Fibroblast of skin of left biceps (primary cell): Measurements from ENCODE around the gene SH3BP5L.
"Not testable (repeated sequence)": the region's sequence is repeated elsewhere in the genome, so short reads cannot be mapped to it uniquely, and the experiment has no call there.

Experiments used
- DNase-seq, 2 experiments: peaks; one replicate each; pipeline ENCODE4 v3.0.0-alpha.2; 2013; ENCODE audit warnings: low read depth in 2 of 2

SH3BP5L gene

DNA sequence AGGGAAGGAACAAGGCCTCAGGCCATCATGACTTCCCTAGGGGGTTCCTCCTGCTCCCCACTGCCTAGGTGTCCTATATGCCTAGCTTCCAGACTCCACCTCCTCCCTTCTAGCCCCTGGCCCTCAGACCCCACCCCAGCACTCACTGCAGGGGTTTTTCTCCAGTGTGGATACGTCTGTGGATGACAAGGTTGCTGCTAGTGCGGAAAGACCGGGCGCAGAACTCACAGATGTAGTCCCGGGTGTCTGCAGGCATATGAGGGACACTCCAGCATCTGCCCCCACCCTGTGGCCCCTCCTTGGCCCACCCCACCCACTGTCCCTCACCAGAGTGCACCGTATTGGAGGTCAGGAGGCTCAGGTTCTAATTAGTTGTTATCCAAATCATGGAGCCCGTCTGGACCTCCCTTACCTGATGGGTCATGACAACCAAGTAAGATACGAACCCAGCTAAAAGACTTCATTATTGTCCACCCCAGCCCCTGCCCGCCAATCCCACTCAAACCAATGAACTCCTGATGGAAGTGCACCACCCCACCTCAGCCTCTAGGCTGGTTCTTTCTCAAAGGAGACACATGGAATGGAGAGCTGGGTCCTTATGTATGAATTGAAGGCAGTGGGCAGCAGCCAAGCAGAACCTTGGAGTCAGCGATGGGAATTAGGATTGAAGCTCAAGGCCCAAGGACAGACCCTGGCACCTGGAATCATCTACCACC is 25.0 kb upstream of the SH3BP5L start:
- no peak for DNase-seq

DNA sequence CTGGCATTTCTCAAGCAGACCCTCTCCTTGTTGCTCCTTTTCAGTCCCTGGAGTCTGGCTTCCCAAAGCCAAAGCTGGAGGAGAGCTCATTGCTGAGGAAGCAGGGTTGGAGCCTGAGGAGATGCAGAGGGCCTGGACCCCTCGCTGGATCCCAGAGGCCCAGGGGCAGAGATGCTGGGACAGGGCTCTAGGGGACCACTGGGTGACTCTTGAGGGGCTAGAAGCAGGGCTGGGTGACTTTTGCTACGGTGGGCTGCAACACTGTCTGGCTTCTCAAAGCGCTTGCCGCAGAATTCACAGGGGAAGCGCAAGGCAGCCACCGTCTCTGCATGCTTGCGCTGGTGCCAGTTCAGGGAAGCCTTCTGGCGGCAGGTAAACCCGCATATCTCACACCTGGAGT is 24.4 kb upstream of the SH3BP5L start:
- no peak for DNase-seq

DNA sequence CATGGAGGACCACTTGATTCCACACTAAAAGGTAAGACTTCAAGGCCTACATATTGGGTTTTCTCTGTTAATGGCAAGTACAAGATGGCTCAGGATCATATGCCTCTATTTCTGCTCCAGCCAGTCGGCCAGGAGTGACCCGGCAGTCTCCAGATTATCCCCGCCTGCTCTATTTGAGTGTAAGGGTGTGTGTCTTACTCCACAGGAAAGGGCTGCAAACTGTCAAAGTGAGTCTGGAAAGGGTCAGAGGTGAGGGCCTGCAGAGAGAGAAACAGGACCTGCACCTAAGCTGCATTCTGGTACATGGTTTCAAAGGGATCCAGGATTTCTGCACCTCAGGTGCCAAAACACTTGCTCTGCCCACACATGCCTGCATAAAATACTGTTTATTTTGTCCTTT is 23.9 kb upstream of the SH3BP5L start:
- DNase-seq = no peak

DNA sequence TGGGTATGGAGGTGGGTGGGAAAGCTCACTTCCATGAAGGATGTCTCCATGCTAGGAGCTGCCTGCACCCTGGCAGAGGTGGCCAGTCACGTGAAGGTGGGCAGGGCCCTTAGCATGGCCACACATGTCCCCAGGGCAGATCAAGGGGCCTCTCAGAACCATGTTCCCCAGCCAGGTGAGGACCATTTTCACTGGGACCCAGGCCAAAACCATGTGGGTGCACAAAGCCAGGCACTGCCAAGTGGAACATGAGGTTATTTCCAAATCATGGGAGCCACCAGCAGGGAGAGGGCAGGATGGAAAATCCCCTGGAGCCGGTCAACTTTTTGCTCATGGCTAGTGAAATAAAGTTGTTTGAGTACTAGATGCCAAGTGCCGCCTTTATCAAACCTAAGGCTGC is 23.4 kb upstream of the SH3BP5L start:
- DNase-seq = no peak

DNA sequence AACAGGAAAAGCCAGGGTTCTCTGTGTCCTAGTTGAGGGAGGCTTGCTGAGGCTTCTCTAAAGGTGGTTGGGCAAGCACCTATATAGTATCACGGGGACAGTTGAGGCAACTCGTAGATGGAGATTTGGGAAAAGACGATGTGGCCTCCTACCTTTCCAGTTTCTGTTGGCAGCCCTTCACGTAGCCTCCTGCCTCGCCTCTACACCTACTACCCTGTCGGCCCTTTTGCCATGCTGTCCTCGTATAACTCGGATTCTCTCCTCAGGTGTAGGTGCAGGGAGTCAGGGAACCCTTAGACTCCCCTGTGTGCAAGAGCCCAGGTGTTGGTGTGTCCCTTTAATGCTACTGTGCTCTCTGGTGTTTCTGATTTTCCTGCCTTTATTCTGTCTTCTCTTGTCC is 22.9 kb upstream of the SH3BP5L start:
- no peak for DNase-seq

DNA sequence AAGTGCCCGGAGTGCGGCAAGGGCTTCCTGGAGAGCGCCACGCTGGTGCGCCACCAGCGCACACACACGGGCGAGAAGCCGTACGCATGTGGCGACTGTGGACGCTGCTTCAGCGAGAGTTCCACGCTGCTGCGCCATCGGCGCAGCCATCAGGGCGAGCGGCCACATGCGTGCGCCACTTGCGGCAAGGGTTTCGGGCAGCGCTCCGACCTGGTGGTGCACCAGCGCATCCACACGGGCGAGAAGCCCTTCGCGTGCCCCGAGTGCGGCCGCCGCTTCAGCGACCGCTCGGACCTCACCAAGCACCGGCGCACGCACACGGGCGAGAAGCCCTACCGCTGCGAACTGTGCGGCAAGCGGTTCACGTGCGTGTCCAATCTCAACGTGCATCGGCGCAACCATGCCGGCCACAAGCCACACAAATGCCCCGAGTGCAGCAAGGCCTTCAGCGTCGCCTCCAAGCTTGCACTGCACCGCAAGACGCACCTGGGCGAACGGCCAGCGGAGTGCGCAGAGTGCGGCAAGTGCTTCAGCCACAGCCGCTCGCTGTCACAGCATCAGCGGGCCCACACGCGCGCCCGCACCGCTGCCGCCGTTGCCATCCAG is 22.3 kb upstream of the SH3BP5L start:
- no peak for DNase-seq

DNA sequence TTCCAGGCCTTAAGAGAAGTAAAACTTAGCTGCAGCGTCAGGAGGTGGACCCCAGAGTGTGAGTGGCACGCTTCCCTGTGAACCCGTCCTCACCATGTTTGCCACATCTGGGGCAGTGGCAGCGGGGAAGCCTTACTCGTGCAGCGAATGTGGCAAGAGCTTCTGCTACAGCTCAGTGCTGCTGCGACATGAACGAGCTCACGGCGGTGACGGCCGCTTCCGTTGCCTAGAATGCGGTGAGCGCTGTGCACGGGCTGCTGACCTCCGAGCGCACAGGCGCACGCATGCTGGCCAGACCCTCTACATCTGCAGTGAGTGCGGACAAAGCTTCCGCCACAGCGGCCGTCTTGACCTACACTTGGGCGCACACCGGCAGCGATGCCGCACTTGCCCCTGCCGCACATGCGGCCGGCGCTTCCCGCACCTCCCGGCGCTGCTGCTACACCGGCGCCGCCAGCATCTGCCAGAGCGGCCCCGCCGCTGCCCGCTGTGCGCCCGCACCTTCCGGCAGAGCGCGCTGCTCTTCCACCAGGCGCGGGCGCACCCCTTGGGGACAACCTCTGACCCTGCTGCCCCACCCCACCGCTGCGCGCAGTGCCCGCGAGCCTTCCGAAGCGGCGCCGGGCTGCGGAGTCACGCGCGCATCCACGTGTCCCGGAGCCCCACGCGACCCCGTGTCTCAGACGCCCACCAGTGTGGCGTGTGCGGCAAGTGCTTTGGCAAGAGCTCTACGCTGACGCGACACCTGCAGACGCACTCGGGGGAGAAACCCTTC is 21.7 kb upstream of the SH3BP5L start:
- no peak for DNase-seq

DNA sequence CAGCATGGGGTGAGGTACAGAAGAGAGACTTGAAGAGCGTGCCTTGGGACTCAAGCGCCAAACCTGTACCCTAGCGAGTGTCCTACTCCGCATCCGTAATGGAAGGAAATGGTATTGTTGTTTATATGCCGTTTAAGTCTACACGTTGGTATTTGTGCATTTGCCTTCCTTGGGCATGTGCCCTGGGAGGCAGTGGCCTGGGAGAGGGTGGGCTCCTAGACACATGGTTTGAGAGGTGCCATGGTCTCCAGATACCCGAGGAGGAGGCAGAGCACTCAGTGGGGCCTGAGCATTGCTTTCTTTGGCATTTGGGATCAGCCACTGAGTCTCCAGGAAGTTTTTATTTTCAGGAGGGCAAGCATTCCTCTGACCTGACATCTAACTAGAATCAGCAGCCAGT is 18.8 kb upstream of the SH3BP5L start:
- no peak for DNase-seq

DNA sequence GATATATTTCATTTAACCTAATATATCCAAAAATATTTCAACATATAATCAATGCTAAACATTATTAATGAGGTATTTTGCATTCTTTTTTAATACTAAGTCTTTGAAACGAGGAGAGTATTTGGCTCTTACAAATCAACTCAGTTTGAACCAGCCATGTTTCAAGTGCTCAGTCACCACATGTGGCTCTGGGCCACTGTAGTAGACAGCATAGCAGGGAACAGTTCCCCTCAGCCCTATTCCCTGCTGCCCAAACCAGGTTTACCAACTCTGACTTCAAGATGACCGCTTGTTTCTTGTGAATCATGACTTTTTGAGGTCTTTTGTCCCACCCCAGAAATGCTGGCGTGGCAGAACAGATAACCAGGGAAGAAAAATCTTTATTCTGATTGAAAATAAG is 18.0 kb upstream of the SH3BP5L start:
- no peak for DNase-seq

DNA sequence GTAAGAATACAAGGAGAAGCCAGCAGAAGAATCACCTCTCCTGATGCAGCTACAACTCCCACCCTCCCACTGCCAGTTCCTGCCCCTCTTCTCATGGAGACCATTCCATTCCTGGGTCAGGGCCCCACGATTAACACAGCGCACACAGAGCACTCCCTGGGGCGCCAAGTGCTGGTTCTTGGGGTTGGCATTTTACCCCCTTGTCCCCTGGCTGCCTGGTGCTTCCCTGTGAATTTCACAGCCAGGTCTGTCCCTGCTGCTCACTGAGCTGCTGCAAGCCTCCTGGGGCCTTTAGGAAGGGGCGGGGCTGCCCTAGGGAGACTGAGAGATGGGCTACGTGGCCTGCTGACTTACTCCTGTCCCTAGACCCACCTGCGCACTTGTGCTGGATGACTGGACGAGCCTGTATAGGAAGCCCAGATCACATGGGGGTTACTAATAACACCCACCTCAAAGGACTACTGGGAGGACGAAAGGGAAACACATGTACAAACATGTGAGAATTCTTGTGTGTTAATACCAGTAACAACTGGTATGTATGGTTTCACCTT is 17.1 kb upstream of the SH3BP5L start:
- DNase-seq = no peak

DNA sequence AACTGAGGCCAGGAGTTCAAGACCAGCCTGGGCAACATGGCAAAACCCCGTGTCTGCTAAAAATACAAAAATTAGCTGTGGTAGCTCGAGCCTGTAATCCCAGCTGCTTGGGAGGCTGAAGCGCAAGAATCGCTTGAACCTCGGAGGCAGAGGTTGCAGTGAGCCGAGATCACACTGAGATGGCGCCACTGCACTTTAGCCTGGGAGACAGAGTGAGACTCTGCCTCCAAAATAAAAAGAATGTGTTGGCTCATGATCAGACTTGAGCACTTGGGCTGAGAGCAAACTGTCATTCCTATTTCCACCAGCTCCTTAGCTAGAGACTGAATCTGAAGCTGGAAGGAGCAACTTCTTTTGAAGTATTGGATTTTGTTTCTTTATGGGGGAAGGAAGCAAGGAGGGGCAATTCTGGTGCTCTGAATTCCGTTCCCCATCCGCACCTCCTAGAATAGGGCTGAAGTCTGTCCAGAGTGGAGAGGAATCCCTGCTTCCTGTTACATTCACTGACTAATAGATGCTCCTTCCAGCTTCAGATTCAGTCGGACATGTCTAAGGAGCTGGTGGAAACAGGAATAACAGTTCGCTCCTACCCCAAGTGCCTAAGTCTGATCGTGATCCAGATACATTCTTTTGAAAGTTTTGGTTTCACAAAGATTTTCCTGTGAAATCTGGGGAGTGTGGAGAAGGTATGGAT is 16.1 kb upstream of the SH3BP5L start:
- DNase-seq = no peak

DNA sequence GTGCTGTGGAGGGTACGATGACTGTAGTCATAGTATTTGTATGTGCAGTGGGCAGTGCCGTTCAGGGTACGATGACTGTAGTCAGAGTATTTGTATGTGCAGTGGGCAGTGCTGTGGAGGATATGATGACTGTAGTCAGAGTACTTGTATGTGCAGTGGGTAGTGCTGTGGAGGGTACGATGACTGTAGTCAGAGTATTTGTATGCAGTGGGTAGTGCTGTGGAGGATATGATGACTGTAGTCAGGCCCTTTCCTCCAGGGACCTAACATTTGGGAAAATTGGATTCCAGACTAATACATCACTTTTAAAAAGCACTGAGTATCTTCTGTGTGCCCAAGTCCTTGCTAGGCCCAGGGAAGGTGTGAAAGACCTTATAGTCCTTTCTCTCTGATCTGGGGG is 15.2 kb upstream of the SH3BP5L start:
- no peak for DNase-seq

DNA sequence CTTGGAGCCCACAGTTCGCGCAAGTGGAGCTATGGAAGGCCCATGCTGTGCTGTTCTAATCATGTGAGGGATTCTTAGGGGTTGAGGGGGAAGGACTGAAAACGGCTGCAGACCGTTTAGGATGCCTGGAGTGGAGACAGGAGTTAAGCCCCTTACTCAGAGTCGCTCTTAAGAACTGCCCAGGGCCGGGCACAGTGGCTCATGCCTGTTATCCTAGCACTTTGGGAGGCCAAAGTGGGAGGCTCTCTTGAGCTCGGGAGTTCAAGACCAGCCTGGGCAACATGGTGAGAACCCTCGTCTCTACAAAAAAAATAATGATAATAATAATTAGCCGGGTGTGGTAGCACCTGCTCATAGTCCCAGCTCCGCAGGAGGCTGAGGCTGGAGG is 13.4 kb upstream of the SH3BP5L start:
- DNase-seq = no peak

DNA sequence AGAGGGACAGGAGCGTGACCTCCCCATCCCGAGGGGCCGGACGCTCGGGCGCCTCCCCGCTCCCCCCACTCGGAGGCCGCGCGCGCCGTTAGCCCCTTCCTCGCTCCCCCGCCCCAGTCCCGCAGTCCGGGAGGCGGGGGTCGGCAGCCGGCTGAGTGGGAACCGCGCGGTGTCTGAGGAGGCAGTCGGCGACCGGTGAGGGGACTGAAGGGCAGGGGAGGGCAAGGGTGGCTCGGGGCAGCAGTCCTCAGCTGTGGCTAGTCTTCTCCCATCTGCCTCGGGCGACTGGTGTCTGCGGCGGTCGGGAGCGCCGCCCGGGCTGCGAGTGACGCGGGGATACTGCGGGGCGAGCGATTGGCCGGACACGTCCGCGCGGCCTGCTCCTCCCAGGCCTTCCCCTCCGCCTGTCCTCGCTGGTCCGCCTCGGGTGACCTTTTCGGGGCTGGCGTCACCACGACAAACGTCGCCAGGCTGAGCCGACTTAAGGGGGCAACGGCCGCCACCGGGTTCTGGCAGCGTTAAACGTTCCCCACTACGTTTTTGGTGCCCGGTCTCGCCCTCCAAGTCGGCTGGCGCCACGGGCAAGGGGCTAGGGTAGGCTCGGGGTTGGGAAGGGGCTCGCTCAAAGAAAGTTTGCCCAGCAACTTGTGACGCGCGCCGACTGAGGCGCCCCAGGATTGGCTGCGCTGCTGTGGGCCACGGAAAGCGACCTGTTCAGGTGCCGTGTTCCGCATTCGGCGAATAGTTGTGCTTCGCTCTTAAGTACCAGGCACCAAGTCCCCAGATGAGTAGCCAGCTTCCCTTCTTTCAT is 12.8 kb upstream of the SH3BP5L start:
- DNase-seq = no peak

DNA sequence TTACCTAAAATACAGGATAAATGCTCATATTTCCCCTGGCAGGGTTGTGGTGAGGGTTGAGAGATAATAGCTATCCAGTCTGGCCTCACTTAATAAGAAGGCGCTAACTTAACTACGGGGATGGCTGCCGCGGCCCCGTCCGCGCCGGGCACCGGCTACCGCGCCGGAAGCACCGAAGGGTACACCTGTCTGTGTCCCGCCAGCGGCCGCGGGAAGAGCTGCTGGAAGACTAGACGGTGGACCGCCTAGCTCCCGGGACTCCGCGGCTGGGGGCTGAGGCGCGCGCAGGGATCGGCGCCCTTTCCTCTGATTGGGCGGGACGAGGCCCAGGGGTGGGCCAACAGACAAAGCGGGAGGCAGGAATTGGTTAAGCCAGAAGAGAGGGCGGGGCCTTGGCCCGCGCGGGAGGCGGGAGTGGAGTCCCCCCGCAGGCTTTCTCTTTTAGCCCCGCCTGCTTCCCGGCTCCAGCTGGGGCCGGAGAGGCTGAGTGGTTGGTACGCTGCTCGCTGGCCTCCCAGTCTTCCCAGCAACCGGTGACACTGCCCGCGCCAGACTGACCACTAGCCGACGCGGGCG is 12.2 kb upstream of the SH3BP5L start, which contains the start of gene ZNF672:
ZNF672 (plus strand) TSS at position 444 of the 576 bp plus-strand sequence. CDS start 9,051 bp downstream, outside the sequence.
- DNase-seq = peak; percentile 88 to 90

DNA sequence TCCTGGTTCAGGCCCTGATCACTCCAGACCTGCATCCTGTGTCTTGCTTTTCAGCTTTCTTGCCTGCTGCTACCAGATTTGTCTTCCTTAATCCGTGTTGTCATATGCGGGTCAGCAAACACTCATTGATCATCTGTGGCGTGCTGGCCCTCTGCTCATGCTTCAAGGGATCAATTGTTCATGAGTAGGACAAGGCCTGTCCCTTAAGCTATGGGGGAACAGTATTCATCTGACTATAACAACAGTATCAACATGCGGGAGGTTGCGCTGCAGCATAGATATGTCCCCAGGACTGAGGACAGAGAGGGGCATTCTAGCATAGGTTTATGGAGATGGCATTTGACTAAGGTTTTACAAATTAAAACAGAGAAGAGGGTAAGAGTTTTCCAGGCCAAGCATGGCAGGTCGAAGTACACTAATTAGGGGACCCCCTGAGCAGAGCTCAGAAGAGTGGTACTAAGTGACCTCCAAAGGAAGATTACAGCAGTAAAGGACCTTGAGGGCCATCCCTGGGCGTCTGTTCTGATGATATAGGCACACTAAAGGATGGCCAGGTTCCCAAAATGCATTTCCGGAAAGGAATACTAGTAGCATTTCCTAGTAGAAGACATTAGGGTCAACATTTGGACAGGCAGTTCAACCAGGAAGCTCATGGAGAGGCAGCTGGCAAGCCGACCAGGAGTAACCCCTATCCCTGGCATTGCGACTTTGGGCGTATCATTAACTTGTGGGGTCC is 11.5 kb upstream of the SH3BP5L start:
- DNase-seq = no peak

DNA sequence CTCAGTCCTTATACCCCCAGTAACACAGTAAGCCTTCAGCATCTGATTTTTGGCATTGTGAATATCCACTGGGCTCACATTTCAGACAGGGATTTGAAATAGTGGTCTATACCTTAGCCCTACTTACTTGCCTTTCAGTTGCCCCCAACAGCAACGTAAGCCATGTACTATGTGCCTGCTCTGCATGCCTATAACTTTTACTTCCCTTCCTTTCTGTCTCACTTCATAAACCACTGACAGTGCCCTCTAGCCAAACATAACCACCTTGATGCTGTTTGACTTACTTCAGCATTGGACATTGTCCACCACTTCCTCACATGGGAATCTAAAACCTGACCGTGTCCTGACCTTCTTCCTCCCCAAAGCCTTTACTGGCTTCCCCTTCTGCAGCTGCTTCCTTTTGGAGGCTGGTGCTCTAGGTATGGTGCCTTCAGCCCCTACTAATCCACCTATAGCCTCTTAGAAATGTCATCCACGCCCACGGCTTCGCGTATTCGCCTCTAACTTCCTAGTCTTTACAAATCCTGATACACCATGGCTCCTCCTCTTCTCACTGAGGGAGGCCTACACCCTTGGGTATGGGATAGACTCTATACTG is 8.7 kb upstream of the SH3BP5L start:
- DNase-seq = no peak

DNA sequence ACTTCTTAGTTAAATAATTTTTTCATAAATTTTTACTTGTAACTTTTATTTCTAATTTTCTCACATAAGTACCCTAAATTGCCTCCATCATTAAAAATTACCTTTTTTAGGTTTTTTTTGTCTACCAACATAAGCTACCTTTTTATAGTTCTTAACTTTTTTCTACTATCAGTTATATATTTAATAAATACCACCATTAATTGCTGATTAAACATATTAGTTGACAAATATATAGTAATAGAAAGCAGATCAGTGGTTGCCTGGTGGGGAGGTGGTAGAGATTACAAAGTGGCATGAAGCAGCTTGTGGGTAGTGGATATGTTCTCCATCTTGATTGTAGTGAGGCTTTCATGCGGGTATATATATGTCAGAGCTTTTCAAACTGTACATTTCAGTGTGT is 6.1 kb upstream of the SH3BP5L start:
- DNase-seq = no peak

DNA sequence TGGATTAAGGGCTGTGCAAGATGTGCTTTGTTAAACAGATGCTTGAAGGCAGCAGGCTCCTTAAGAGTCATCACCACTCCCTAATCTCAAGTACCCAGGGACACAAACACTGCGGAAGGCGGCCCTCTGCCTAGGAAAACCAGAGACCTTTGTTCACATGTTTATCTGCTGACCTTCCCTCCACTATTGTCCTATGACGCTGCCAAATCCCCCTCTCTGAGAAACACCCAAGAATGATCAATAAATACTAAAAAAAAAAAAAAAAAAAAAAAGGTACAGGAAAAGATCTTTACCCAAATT is 5.0 kb upstream of the SH3BP5L start:
- DNase-seq = not testable (repeated sequence)

DNA sequence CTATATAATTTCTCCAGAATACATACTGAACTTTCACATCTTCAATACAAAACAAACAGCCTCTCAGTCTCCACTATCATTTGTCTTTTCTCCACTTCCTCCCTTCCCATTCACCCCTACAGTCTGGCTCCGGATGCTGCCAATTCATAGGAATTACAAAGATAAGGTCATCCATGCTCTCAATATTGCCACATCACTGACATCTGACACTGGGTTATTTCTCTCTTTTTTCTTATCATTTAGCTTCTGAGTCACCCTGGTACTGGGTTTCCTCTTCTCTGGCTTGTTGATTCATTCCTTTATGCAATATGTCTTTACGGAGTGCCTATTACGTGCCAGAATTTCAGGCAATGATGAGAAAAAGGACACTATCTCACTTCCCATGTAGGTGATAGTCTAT is 3.1 kb upstream of the SH3BP5L start:
- DNase-seq = peak in 1 of 2 experiments; percentile 26
